GM12873 (cell line): ENCODE measurements around the gene GRIN2A.

Experiments used
- CTCF ChIP-seq: IDR thresholded peaks from 2 replicates; pipeline ENCODE4 v1.5.1; 2012; ENCODE audit warnings: low read depth, mild to moderate bottlenecking, moderate library complexity, low read length, control low read depth; ENCODE audit not compliant: insufficient read depth; ENCODE audit errors: missing control alignments

The GRIN2A gene

GRCh38 chr16:9946022-9946720, 236.1 kb downstream of the GRIN2A start:
- TF ChIP-seq CTCF: no peak

GRCh38 chr16:9943121-9943520, 239.1 kb downstream of the GRIN2A start:
- TF ChIP-seq CTCF: no peak

DNA sequence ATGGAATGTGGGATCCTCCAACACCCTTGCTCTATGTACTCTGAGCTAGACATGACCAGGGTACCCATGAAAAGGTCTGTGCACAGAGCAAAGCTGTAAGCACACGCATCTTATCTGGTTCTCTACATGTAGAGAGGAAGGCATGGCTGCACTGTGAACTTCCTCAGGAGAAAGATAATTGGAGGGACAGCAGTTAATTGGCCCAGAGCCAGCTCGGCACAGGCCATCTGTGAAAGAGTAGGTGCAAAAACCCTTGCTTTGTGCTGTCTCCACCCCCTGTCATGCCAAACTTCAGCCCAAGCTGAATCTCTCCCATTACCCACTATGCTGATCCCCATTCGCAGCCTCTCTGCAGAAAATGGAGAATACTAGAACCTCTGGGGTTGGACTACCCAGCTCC, 241.0 kb downstream of the GRIN2A start:
- TF ChIP-seq CTCF: no peak

DNA sequence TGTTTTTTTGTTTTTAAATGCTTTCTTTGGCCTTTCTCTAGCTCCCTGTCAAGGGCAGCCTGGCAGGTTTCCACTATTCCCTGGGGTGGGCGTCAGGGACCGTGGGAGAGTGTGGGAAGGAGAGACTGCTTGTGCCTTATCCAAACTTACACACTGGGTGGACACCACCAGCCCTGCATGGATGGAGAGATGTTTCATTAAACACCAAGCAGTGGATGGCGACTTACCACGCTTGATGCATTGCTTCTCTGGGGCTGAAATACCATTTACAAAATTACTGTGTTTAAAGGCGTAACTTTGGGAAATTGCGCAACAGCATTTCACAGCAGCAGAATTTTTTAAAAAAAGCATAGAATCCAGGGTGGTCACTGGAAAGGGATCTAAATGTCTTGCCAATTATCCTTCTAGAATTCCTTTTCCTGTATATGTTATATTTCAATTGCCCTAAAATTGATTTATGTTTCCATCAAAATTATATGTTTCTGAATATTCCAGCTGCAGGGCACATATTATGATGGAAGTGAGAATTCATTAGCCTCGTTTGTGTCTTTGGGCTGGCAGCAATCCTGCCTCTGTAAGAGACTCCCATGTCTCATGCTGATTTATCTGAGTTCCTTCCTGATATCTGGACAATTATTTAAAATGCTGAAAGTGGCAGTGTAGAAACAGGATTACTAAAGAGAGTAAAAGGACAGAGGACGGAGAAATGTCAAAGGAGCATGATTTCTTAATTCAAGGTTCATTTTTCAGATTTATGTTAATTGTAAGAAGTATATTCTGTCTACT, 247.3 kb downstream of the GRIN2A start:
- TF ChIP-seq CTCF: no peak

- no peak for TF ChIP-seq CTCF
Measured at GRCh38 chr16:9932919-9933653, 249.1 kb downstream of the GRIN2A start.

GRCh38 chr16:9932000-9932399, 250.2 kb downstream of the GRIN2A start:
- no peak for TF ChIP-seq CTCF

DNA sequence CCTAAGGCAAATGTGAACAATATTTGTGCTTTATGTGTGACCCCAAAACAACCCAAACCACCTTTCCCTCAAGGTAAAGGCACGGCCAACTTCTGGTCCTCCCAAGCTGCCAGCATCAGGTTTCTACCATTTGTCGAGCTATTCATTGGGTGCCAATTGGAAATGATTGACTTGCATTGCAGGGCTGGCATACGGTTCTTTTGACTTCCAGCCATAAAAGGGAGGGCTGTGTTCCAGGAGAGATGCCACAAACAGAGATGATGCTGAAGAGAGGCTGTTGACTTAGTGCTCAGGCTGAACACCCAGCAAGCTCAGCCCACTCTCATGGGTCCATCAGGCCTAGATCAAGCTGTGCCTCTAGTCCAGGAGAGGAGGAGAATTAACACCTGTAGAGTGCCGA, 252.4 kb downstream of the GRIN2A start:
- TF ChIP-seq CTCF: no peak
